Measurements from ENCODE around the gene FAM98C. TPM values are rescaled to one million over a fixed set of nuclear protein-coding genes. Genes with fewer than 3 reads are reported as not detected.

FAM98C gene
- total RNA-seq, 1 donor from 2014 or later: 16.0 TPM

DNA sequence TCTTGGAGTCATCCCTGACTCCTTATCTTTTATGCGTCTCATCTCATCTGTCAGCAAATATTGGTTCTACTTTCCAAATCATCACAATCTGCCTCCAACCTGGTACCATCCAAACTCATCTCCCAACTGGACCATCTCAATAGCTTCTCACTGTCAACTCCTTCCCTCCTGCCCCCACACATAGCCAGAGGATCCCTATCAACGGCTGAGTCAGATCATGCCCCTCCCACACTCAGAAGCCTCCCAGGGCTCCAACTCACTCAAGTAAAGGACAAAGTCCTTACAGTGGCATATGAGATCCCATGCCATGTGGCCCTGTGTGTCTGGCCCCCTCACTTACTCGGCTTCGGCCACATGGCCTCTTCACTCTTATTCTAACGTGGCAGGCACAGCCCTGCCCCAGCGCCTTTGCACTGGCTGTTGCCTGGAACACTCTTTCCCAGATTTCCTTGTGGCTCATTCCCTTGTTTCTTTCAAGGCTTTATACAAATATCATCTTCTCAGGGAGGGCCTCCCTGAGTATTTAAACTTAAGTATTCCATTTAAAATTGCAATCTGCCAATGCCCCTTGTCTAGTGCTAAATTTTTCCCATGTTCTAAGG, 10.1 kb upstream of the FAM98C start:
- no peak for DNase-seq (ENCODE audit: low spot score)
- Mint-ChIP-seq H3K27ac (ENCODE audit: unreplicated experiment) (no peak overlapping the region), H3K27me3 (ENCODE audit: low read depth) (no peaks in the 10 kb centered on the region), H3K4me1 (ENCODE audit: low read depth) (peaks cover 15% of the 10 kb centered on the region), H3K4me3 (ENCODE audit: unreplicated experiment) (no peak overlapping the region), H3K36me3 (ENCODE audit: low read depth) (peaks cover 9% of the 10 kb centered on the region), H3K9me3 (ENCODE audit: low read depth) (no peaks in the 10 kb centered on the region)
- TF ChIP-seq CTCF (IDR thresholded peaks at IDR 0.05): no peak

- Mint-ChIP-seq H3K9me3 (ENCODE audit: low read depth) (no peaks in the 10 kb centered on the region), H3K36me3 (ENCODE audit: low read depth) (peaks cover 9% of the 10 kb centered on the region), H3K4me3 (ENCODE audit: unreplicated experiment) (no peak overlapping the region), H3K27ac (ENCODE audit: unreplicated experiment) (no peak overlapping the region), H3K27me3 (ENCODE audit: low read depth) (peaks cover 2% of the 10 kb centered on the region), H3K4me1 (ENCODE audit: low read depth) (peaks cover 9% of the 10 kb centered on the region)
- no peak for DNase-seq (ENCODE audit: low spot score)
- no peak for TF ChIP-seq CTCF (IDR thresholded peaks at IDR 0.05)
These were observed 8.4 kb upstream of the FAM98C start for GRCh38 chr19:38394488-38394887.

GRCh38 chr19:38395381-38396114, 7.3 kb upstream of the FAM98C start:
- H3K27ac Mint-ChIP-seq (ENCODE audit: unreplicated experiment): no peak overlapping the region
- H3K27me3 Mint-ChIP-seq (ENCODE audit: low read depth): peaks cover 3% of the 10 kb centered on the region
- no peak overlapping the region for H3K4me3 Mint-ChIP-seq (ENCODE audit: unreplicated experiment)
- peaks cover 2% of the 10 kb centered on the region for H3K4me1 Mint-ChIP-seq (ENCODE audit: low read depth)
- peaks cover 9% of the 10 kb centered on the region for H3K36me3 Mint-ChIP-seq (ENCODE audit: low read depth)
- no peaks in the 10 kb centered on the region for H3K9me3 Mint-ChIP-seq (ENCODE audit: low read depth)
- no peak for TF ChIP-seq CTCF (IDR thresholded peaks at IDR 0.05)
- DNase-seq (ENCODE audit: low spot score): no peak

GRCh38 chr19:38399081-38399480, 3.8 kb upstream of the FAM98C start:
- Mint-ChIP-seq H3K4me3 (ENCODE audit: unreplicated experiment) (no peak overlapping the region), H3K27ac (ENCODE audit: unreplicated experiment) (no peak overlapping the region), H3K27me3 (ENCODE audit: low read depth) (peaks cover 3% of the 10 kb centered on the region), H3K9me3 (ENCODE audit: low read depth) (no peaks in the 10 kb centered on the region), H3K36me3 (ENCODE audit: low read depth) (peaks cover 5% of the 10 kb centered on the region), H3K4me1 (ENCODE audit: low read depth) (peaks cover 6% of the 10 kb centered on the region)
- no peak for DNase-seq (ENCODE audit: low spot score)
- TF ChIP-seq CTCF (IDR thresholded peaks at IDR 0.05): no peak

DNA sequence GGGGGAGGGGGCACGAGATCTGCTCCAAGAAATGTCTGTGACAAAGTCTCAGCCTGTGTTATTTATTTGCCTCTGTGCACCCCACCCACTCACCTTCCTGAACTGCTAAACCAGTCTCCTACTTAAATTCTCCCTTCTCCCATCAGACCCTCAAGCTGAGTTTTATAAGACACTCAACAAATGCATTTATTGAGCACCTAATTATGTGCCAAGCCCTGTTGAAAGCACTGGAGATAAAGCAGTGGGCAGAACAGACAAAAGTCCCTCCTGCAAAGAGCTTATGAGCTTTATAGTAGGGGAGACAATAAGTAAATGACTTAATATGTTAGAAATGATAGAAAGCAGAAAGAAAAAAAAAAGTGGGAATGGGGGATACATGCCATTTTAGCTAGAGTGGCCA, 3.4 kb upstream of the FAM98C start:
- no peak for DNase-seq (ENCODE audit: low spot score)
- peaks cover 3% of the 10 kb centered on the region for H3K27me3 Mint-ChIP-seq (ENCODE audit: low read depth)

More for the DNA sequence above, 3.4 kb upstream of the FAM98C start:
- H3K36me3 Mint-ChIP-seq (ENCODE audit: low read depth): peaks cover 5% of the 10 kb centered on the region
- no peaks in the 10 kb centered on the region for H3K9me3 Mint-ChIP-seq (ENCODE audit: low read depth)
- no peak for TF ChIP-seq CTCF (IDR thresholded peaks at IDR 0.05)
- peaks cover 6% of the 10 kb centered on the region for H3K4me1 Mint-ChIP-seq (ENCODE audit: low read depth)
- no peak overlapping the region for H3K4me3 Mint-ChIP-seq (ENCODE audit: unreplicated experiment)
- no peak overlapping the region for H3K27ac Mint-ChIP-seq (ENCODE audit: unreplicated experiment)
